ENCODE data around the gene GMEB2. TPM values are rescaled to one million over a fixed set of nuclear protein-coding genes. Genes with fewer than 3 reads are reported as not detected.

GMEB2 gene
- total RNA-seq, 1 experiment from 2014 or later, result 18.8 TPM

GRCh38 chr20:63579017-63579694 lies 47.7 kb downstream of the GMEB2 start:
- TF ChIP-seq, protein P1, sequence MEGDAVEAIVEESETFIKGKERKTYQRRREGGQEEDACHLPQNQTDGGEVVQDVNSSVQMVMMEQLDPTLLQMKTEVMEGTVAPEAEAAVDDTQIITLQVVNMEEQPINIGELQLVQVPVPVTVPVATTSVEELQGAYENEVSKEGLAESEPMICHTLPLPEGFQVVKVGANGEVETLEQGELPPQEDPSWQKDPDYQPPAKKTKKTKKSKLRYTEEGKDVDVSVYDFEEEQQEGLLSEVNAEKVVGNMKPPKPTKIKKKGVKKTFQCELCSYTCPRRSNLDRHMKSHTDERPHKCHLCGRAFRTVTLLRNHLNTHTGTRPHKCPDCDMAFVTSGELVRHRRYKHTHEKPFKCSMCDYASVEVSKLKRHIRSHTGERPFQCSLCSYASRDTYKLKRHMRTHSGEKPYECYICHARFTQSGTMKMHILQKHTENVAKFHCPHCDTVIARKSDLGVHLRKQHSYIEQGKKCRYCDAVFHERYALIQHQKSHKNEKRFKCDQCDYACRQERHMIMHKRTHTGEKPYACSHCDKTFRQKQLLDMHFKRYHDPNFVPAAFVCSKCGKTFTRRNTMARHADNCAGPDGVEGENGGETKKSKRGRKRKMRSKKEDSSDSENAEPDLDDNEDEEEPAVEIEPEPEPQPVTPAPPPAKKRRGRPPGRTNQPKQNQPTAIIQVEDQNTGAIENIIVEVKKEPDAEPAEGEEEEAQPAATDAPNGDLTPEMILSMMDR (IDR thresholded peaks at IDR 0.05; ENCODE audit: unreplicated experiment), result no peak
- Mint-ChIP-seq H3K4me3 (ENCODE audit: low read depth, unreplicated experiment) (no peak overlapping the region), H3K27me3 (ENCODE audit: unreplicated experiment) (peaks cover 45% of the 10 kb centered on the region), H3K4me1 (ENCODE audit: low read depth, unreplicated experiment) (no peaks in the 10 kb centered on the region), H3K9me3 (ENCODE audit: low read depth, unreplicated experiment) (no peaks in the 10 kb centered on the region), H3K36me3 (ENCODE audit: insufficient read depth, unreplicated experiment) (peaks cover 10% of the 10 kb centered on the region), H3K27ac (ENCODE audit: unreplicated experiment) (no peak overlapping the region)
- no TSS peak for BruUV-seq (replicated peaks)
- CTCF ChIA-PET, result no interaction called here
- DNase-seq, result no peak
- intact Hi-C loops (cut with micrococcal nuclease; ENCODE audit: unreplicated experiment), result loop anchor here (5.0 kb wide), 1 partner anchor 42 kb away; the partner anchor contains the start of gene PTK6

DNA sequence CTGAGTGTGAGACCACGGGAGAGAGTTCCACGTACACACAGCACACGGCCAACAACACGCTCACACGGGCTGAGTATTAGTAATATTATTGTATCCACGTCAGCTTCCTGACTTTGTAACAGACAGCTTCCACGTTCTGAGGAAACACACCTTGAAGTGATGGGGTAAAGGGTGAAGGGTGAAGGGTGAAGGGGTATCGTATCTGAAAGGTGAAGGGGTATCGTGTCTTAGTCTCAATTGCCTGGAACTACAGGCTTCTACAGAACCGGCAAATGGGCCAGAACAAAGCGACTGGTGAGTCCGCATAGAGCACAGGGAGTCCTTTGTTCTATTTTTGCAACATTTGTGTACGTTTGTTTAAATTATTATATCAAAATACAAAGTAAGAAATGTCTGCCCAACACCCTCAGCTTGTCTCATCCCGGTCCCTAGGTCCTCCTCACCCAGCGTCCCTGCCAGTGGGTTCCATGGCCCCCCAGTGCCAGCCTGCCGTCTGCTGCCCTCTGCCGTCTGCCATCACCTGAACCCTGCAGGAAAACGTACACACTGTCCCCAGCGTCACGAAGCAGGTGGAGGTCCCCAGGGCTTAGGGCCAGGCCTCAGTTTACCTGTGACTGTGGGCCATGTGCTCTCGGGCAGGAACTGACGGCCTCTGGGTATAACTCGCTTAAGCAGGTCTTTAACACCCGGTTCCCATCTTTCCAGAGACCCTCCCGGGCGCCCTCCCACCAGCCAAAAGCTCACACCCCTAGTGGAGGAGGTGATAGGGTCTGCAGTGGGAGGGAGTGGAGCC lies 48.5 kb downstream of the GMEB2 start:
- TF ChIP-seq, protein P1 (IDR thresholded peaks at IDR 0.05; ENCODE audit: unreplicated experiment), result peak; percentile 9
- DNase-seq, result no peak
- Mint-ChIP-seq H3K4me3 (ENCODE audit: low read depth, unreplicated experiment) (no peak overlapping the region), H3K27me3 (ENCODE audit: unreplicated experiment) (peaks cover 45% of the 10 kb centered on the region), H3K36me3 (ENCODE audit: insufficient read depth, unreplicated experiment) (peaks cover 17% of the 10 kb centered on the region), H3K27ac (ENCODE audit: unreplicated experiment) (no peak overlapping the region), H3K4me1 (ENCODE audit: low read depth, unreplicated experiment) (no peaks in the 10 kb centered on the region), H3K9me3 (ENCODE audit: low read depth, unreplicated experiment) (no peaks in the 10 kb centered on the region)
- BruUV-seq (replicated peaks), result no TSS peak
- CTCF ChIA-PET, result interaction anchor here (0.7 to 2.0 kb wide), 2 partner anchors 10 to 40 kb away, joined by 3 to 22 read pairs; partner anchors contain the start of gene PTK6
- intact Hi-C loops (cut with micrococcal nuclease; ENCODE audit: unreplicated experiment), result loop anchor here (5.0 kb wide), 1 partner anchor 41 kb away; the partner anchor contains the start of gene PTK6

- Mint-ChIP-seq H3K9me3 (ENCODE audit: low read depth, unreplicated experiment) (no peaks in the 10 kb centered on the region), H3K27me3 (ENCODE audit: unreplicated experiment) (peaks cover 45% of the 10 kb centered on the region), H3K4me3 (ENCODE audit: low read depth, unreplicated experiment) (no peak overlapping the region), H3K36me3 (ENCODE audit: insufficient read depth, unreplicated experiment) (peaks cover 26% of the 10 kb centered on the region), H3K27ac (ENCODE audit: unreplicated experiment) (no peak overlapping the region), H3K4me1 (ENCODE audit: low read depth, unreplicated experiment) (no peaks in the 10 kb centered on the region)
- no peak for DNase-seq
- TF ChIP-seq, protein P1 (IDR thresholded peaks at IDR 0.05; ENCODE audit: unreplicated experiment), result no peak
- CTCF ChIA-PET, result interaction anchor here (0.7 to 2.0 kb wide), 2 partner anchors 9 to 39 kb away, joined by 3 to 22 read pairs; partner anchors contain the start of gene PTK6
- intact Hi-C loops (cut with micrococcal nuclease; ENCODE audit: unreplicated experiment), result loop anchor here (5.0 kb wide), 1 partner anchor 40 kb away; the partner anchor contains the start of gene PTK6
- BruUV-seq (replicated peaks), result no TSS peak
Measured at GRCh38 chr20:63577317-63577894, 49.5 kb downstream of the GMEB2 start.

- no peaks in the 10 kb centered on the region for H3K9me3 Mint-ChIP-seq (ENCODE audit: low read depth, unreplicated experiment)
- peak overlapping the region; percentile 48 for H3K27ac Mint-ChIP-seq (ENCODE audit: unreplicated experiment)
- intact Hi-C loops (cut with micrococcal nuclease; ENCODE audit: unreplicated experiment), result loop anchor here (5.0 kb wide), 1 partner anchor 39 kb away; the partner anchor contains the start of gene PTK6
- no peaks in the 10 kb centered on the region for H3K4me1 Mint-ChIP-seq (ENCODE audit: low read depth, unreplicated experiment)
- no peak for DNase-seq
- TF ChIP-seq, protein P1 (IDR thresholded peaks at IDR 0.05; ENCODE audit: unreplicated experiment), result no peak
- H3K36me3 Mint-ChIP-seq (ENCODE audit: insufficient read depth, unreplicated experiment), result peaks cover 26% of the 10 kb centered on the region
- CTCF ChIA-PET, result no interaction called here
- no peak overlapping the region for H3K4me3 Mint-ChIP-seq (ENCODE audit: low read depth, unreplicated experiment)
- no TSS peak for BruUV-seq (replicated peaks)
- H3K27me3 Mint-ChIP-seq (ENCODE audit: unreplicated experiment), result peaks cover 45% of the 10 kb centered on the region
Measured at GRCh38 chr20:63576311-63576710, 50.6 kb downstream of the GMEB2 start.

Data from Calu3 (cell line).